Mesendoderm (in vitro differentiated cells): ENCODE measurements around the gene ELAC1.
A peak's percentile ranks its signal among the peaks of the same experiment; 100 is the strongest.
"Not testable (repeated sequence)": the region's sequence is repeated elsewhere in the genome, so short reads cannot be mapped to it uniquely, and the experiment has no call there.

Experiments used
- DNase-seq: peaks from one replicate; pipeline ENCODE4 v3.0.0; 2013
- H2AK5ac ChIP-seq: 2 replicates; pipeline ENCODE4 v1.6.1; 2013; ENCODE audit warnings: low read length, inconsistent platforms
- H2BK120ac ChIP-seq: 2 replicates; pipeline ENCODE4 v1.6.1; 2013; ENCODE audit warnings: low read depth, mild to moderate bottlenecking, low read length, moderate library complexity, mixed read lengths
- H2BK15ac ChIP-seq: replicated peaks from 2 replicates; pipeline ENCODE4 v1.6.1; 2013; ENCODE audit warnings: low read depth, mild to moderate bottlenecking, moderate library complexity
- H2BK5ac ChIP-seq: 2 replicates; pipeline ENCODE4 v1.6.1; 2013; ENCODE audit warnings: low read length, inconsistent platforms
- H3K18ac ChIP-seq: 2 replicates; pipeline ENCODE4 v1.6.1; 2013; ENCODE audit warnings: mild to moderate bottlenecking, low read length, mixed read lengths
- H3K23ac ChIP-seq: one replicate; pipeline ENCODE4 v1.6.1; 2013; ENCODE audit warnings: low read length
- H3K27ac ChIP-seq: 2 replicates; pipeline ENCODE4 v1.5.1; 2013; ENCODE audit warnings: low read depth, mild to moderate bottlenecking, inconsistent platforms, low read length, moderate library complexity
- H3K27me3 ChIP-seq: 2 replicates; pipeline ENCODE4 v1.6.1; 2013; ENCODE audit warnings: low read length, control low read depth, mild to moderate bottlenecking, inconsistent platforms; ENCODE audit not compliant: insufficient read depth, poor library complexity
- H3K36me3 ChIP-seq: 2 replicates; pipeline ENCODE4 v1.6.1; 2013; ENCODE audit warnings: low read length, inconsistent platforms; ENCODE audit not compliant: control insufficient read depth, insufficient read depth
- H3K4ac ChIP-seq: one replicate; pipeline ENCODE4 v1.6.1; 2013; ENCODE audit warnings: low read depth, mild to moderate bottlenecking, low read length, moderate library complexity
- H3K4me1 ChIP-seq: 2 replicates; pipeline ENCODE4 v1.6.1; 2013; ENCODE audit warnings: low read depth, low read length, inconsistent platforms; ENCODE audit not compliant: control insufficient read depth
- H3K4me2 ChIP-seq: 2 replicates; pipeline ENCODE4 v1.6.1; 2013; ENCODE audit warnings: low read length
- H3K4me3 ChIP-seq: 2 replicates; pipeline ENCODE4 v1.5.1; 2013; ENCODE audit warnings: mild to moderate bottlenecking, low read length
- H3K56ac ChIP-seq: one replicate; pipeline ENCODE4 v1.6.1; 2013; ENCODE audit warnings: low read length
- H3K79me1 ChIP-seq: 2 replicates; pipeline ENCODE4 v1.6.1; 2013; ENCODE audit warnings: low read length, inconsistent platforms
- H3K79me2 ChIP-seq: 2 replicates; pipeline ENCODE4 v1.6.1; 2013; ENCODE audit warnings: mild to moderate bottlenecking, low read length; ENCODE audit not compliant: control insufficient read depth, insufficient read depth
- H3K9ac ChIP-seq: 2 replicates; pipeline ENCODE4 v1.6.1; 2013; ENCODE audit warnings: low read length, inconsistent platforms
- H4K5ac ChIP-seq: one replicate; pipeline ENCODE4 v1.6.1; 2013; ENCODE audit warnings: low read length
- H4K8ac ChIP-seq: one replicate; pipeline ENCODE4 v1.6.1; 2013; ENCODE audit warnings: low read depth, mild to moderate bottlenecking, control low read depth, low read length, moderate library complexity
- WGBS: extraction: QIAGEN DNeasy Blood & Tissue Kit; methylation state at CpG from one replicate; pipeline ENCODE4 v1.1.7; 2013; ENCODE audit warnings: low lambda C conversion rate, missing lambda C conversion rate; ENCODE audit not compliant: insufficient coverage; ENCODE audit errors: extremely low coverage; 5-methylcytosine and 5-hydroxymethylcytosine counted together

The ELAC1 gene

GRCh38 chr18:50986360-50987087 is 18.7 kb downstream of the ELAC1 start:
- Histone ChIP-seq H3K36me3 (no peaks in the 10 kb centered on the region), H3K18ac (no peak overlapping the region)

GRCh38 chr18:50987261-50987660 is 19.4 kb downstream of the ELAC1 start:
- Histone ChIP-seq H3K9ac (no peak overlapping the region), H3K79me2 (no peaks in the 10 kb centered on the region), H3K79me1 (no peaks in the 10 kb centered on the region), H3K4me3 (no peak overlapping the region), H2AK5ac (no peak overlapping the region), H2BK5ac (no peak overlapping the region), H2BK120ac (no peak overlapping the region), H3K18ac (no peak overlapping the region), H3K27me3 (no peaks in the 10 kb centered on the region), H3K56ac (no peak overlapping the region), H2BK15ac (no peak overlapping the region), H3K23ac (no peak overlapping the region), H4K5ac (no peak overlapping the region), H3K4ac (no peak overlapping the region), H3K4me1 (no peaks in the 10 kb centered on the region), H3K36me3 (no peaks in the 10 kb centered on the region), H4K8ac (no peak overlapping the region), H3K4me2 (no peak overlapping the region), H3K27ac (no peak overlapping the region)
- WGBS, result no CpG with 5 or more reads among the region's 2 CpGs
- no peak for DNase-seq

More at GRCh38 chr18:50986360-50987087, 18.7 kb downstream of the ELAC1 start:
- no peaks in the 10 kb centered on the region for H3K27me3 ChIP-seq
- H3K23ac ChIP-seq, result no peak overlapping the region
- no peak overlapping the region for H2BK5ac ChIP-seq
- H3K4me1 ChIP-seq, result no peaks in the 10 kb centered on the region
- H3K79me1 ChIP-seq, result no peaks in the 10 kb centered on the region
- no peak overlapping the region for H3K27ac ChIP-seq
- H3K79me2 ChIP-seq, result no peaks in the 10 kb centered on the region
- no CpG with 5 or more reads among the region's 2 CpGs for WGBS
- H3K9ac ChIP-seq, result no peak overlapping the region
- no peak overlapping the region for H2BK120ac ChIP-seq
- no peak overlapping the region for H3K4ac ChIP-seq
- H4K8ac ChIP-seq, result no peak overlapping the region
- no peak overlapping the region for H2BK15ac ChIP-seq
- H2AK5ac ChIP-seq, result no peak overlapping the region
- H3K4me2 ChIP-seq, result no peak overlapping the region
- H3K56ac ChIP-seq, result no peak overlapping the region
- peak; percentile 55 for DNase-seq
- no peak overlapping the region for H3K4me3 ChIP-seq
- no peak overlapping the region for H4K5ac ChIP-seq

- Histone ChIP-seq H3K79me1 (no peaks in the 10 kb centered on the region), H3K27me3 (no peaks in the 10 kb centered on the region), H4K5ac (no peak overlapping the region), H4K8ac (no peak overlapping the region), H2BK5ac (no peak overlapping the region), H3K27ac (no peak overlapping the region), H3K18ac (no peak overlapping the region), H3K4ac (no peak overlapping the region), H2BK15ac (no peak overlapping the region), H3K4me2 (no peak overlapping the region), H2AK5ac (no peak overlapping the region), H3K9ac (no peak overlapping the region), H3K36me3 (no peaks in the 10 kb centered on the region), H3K23ac (no peak overlapping the region), H3K4me3 (no peak overlapping the region), H3K56ac (no peak overlapping the region), H3K4me1 (no peaks in the 10 kb centered on the region), H3K79me2 (no peaks in the 10 kb centered on the region), H2BK120ac (no peak overlapping the region)
- no peak for DNase-seq
- no CpG with 5 or more reads among the region's 3 CpGs for WGBS
Measured at GRCh38 chr18:50989711-50990110, 21.9 kb downstream of the ELAC1 start.

DNA sequence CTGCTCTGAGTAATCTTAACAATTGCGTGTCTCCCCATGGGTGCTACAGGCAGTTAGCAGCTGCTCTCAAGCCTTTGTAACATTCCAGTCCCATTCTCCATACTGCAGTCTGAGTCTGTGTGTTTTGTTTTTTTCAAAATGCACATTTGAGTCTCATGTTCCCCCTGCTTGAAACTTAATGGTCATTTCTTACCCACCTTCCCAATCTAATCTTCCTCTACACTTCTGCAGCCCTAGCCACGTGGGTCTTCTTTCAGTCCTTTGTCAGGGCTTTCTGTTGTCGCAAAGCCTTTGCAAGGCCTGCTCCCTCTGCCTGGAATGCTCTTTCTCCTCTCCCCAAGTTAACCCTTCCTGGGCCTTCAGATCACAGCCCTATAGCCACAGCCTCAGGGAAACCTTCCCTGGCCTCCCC is 24.5 kb downstream of the ELAC1 start:
- no CpG with 5 or more reads among the region's 3 CpGs for WGBS
- Histone ChIP-seq H3K79me2 (no peaks in the 10 kb centered on the region), H4K8ac (no peak overlapping the region), H3K18ac (no peak overlapping the region), H3K4ac (no peak overlapping the region), H2BK15ac (no peak overlapping the region), H3K4me1 (no peaks in the 10 kb centered on the region), H3K27me3 (no peaks in the 10 kb centered on the region), H4K5ac (peak overlapping the region; percentile 90), H3K56ac (peak overlapping the region; percentile 77), H3K4me2 (peak overlapping the region; percentile 17), H3K4me3 (no peak overlapping the region), H3K23ac (no peak overlapping the region), H3K27ac (peak overlapping the region; percentile 10), H3K9ac (peak overlapping the region; percentile 49), H2BK120ac (no peak overlapping the region), H3K36me3 (no peaks in the 10 kb centered on the region), H2BK5ac (peak overlapping the region; percentile 61), H2AK5ac (no peak overlapping the region), H3K79me1 (no peaks in the 10 kb centered on the region)
- DNase-seq, result peak; percentile 94

DNA sequence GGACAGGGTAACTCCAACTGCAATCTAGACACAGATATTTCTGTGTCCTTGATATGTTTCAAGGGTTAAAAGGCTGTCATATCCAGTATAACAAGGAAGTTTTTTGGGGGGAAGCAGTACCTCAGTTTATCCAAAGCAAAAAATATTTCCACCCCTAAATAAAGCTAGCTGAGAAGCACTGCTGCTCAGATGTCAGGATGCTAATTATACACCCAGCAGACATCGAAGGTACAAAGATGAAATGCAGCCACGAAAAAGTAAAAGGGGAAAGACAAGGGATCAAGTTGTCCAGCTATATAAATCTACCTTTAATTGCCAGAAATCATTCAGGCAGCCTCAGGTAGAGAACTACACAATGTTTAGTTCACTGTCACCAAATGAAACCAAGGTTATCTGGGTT is 26.2 kb downstream of the ELAC1 start:
- Histone ChIP-seq H2BK5ac (no peak overlapping the region), H3K56ac (no peak overlapping the region), H3K4ac (no peak overlapping the region), H3K4me1 (no peaks in the 10 kb centered on the region), H3K23ac (no peak overlapping the region), H3K9ac (no peak overlapping the region), H3K27ac (no peak overlapping the region), H3K79me2 (no peaks in the 10 kb centered on the region), H3K36me3 (no peaks in the 10 kb centered on the region), H3K27me3 (no peaks in the 10 kb centered on the region), H3K4me2 (no peak overlapping the region), H3K18ac (peak overlapping the region; percentile 64), H4K8ac (no peak overlapping the region), H2BK15ac (no peak overlapping the region), H2BK120ac (no peak overlapping the region), H4K5ac (no peak overlapping the region), H2AK5ac (no peak overlapping the region), H3K4me3 (no peak overlapping the region), H3K79me1 (no peaks in the 10 kb centered on the region)
- no CpG with 5 or more reads among the region's 2 CpGs for WGBS
- DNase-seq, result no peak

DNA sequence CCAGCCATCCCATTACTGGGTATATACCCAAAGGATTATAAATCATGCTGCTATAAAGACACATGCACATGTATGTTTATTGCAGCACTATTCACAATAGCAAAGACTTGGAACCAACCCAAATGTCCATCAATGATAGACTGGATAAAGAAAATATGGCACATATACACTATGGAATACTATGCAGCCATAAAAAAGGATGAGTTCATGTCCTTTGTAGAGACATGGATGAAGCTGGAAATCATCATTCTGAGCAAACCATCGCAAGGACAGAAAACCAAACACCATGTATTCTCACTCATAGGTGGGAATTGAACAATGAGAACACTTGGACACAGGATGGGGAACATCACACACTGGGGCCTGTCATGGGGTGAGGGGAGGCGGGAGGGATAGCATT is 35.3 kb downstream of the ELAC1 start:
- H3K56ac ChIP-seq, H3K9ac ChIP-seq, DNase-seq, H2BK15ac ChIP-seq, H3K79me2 ChIP-seq, H3K4me1 ChIP-seq, H3K23ac ChIP-seq, H3K36me3 ChIP-seq, H2BK120ac ChIP-seq, H3K4me2 ChIP-seq, H3K27ac ChIP-seq, H4K5ac ChIP-seq, H2BK5ac ChIP-seq, H3K79me1 ChIP-seq, H3K18ac ChIP-seq, H3K4me3 ChIP-seq, H2AK5ac ChIP-seq, H3K27me3 ChIP-seq, H4K8ac ChIP-seq, H3K4ac ChIP-seq: not testable (repeated sequence)
- no CpG with 5 or more reads among the region's 2 CpGs for WGBS
